CD8-positive, alpha-beta memory T cell (primary cell): Measurements from ENCODE around the gene GLDC. TPM values are rescaled to one million over a fixed set of nuclear protein-coding genes. Genes with fewer than 3 reads are reported as not detected.

Source experiments
- CTCF ChIA-PET: fragments of 350-600 bp; sonication (Branson Sonifier 250); formaldehyde crosslinking; loops from one replicate; lab custom pipeline; 2021; ENCODE audit warnings: antibody characterized with exemption; lab: Charles Lee
- POLR2A ChIA-PET: fragments of 350-600 bp; sonication (Branson Sonifier 250); formaldehyde crosslinking; loops from one replicate; lab custom pipeline; 2021; ENCODE audit warnings: antibody characterized with exemption; lab: Charles Lee
- DNase-seq, 5 donors: peaks; one replicate each; pipeline versions ENCODE4 v3.0.0 to v3.0.0-alpha.2; 2020 to 2022; ENCODE audit warnings: mixed read lengths in 1 of 5
- H3K27ac ChIP-seq: one replicate; pipeline ENCODE4 v1.7.0; 2013; ENCODE audit warnings: low read depth, mild to moderate bottlenecking, low read length, moderate library complexity
- H3K27me3 ChIP-seq: 2 replicates; pipeline ENCODE4 v1.7.0; 2013; ENCODE audit warnings: low read length, mild to moderate bottlenecking; ENCODE audit not compliant: insufficient read depth, poor library complexity, severe bottlenecking
- H3K36me3 ChIP-seq: 2 replicates; pipeline ENCODE4 v1.7.0; 2013; ENCODE audit warnings: mild to moderate bottlenecking, low read length, moderate library complexity; ENCODE audit not compliant: insufficient read depth
- H3K4me1 ChIP-seq: 2 replicates; pipeline ENCODE4 v1.7.0; 2013; ENCODE audit warnings: mild to moderate bottlenecking, low read length, moderate library complexity; ENCODE audit not compliant: insufficient read depth
- H3K4me3 ChIP-seq: 2 replicates; pipeline ENCODE4 v1.7.0; 2013; ENCODE audit warnings: mild to moderate bottlenecking, low read length
- H3K9me3 ChIP-seq: 2 replicates; pipeline ENCODE4 v1.7.0; 2013; ENCODE audit warnings: mild to moderate bottlenecking, low read length
- H3K27ac Mint-ChIP-seq, 8 donors: one replicate each; pipeline ENCODE4 v1.8.0; 2020 to 2021; ENCODE audit warnings: mixed read lengths in 8 of 8, mild to moderate bottlenecking in 6 of 8, inconsistent platforms in 3 of 8, moderate library complexity in 3 of 8
- H3K27me3 Mint-ChIP-seq, 2 donors: one replicate each; pipeline ENCODE4 v1.8.0; 2020 to 2021; ENCODE audit warnings: mixed read lengths in 2 of 2, mild to moderate bottlenecking in 1 of 2, moderate library complexity in 1 of 2
- H3K36me3 Mint-ChIP-seq, 3 donors: one replicate each; pipeline ENCODE4 v1.8.0; 2020 to 2021; ENCODE audit warnings: mixed read lengths in 3 of 3, inconsistent platforms in 1 of 3, mild to moderate bottlenecking in 1 of 3
- H3K4me1 Mint-ChIP-seq, 3 donors: one replicate each; pipeline ENCODE4 v1.8.0; 2020 to 2021; ENCODE audit warnings: mixed read lengths in 3 of 3, inconsistent platforms in 1 of 3, mild to moderate bottlenecking in 1 of 3
- H3K4me3 Mint-ChIP-seq, 7 donors: one replicate each; pipeline ENCODE4 v1.8.0; 2020 to 2021; ENCODE audit warnings: mixed read lengths in 7 of 7, mild to moderate bottlenecking in 6 of 7, moderate library complexity in 4 of 7, inconsistent platforms in 2 of 7
- H3K9me3 Mint-ChIP-seq, 5 donors: one replicate each; pipeline ENCODE4 v1.8.0; 2020 to 2022; ENCODE audit warnings: mixed read lengths in 5 of 5, mild to moderate bottlenecking in 3 of 5, moderate library complexity in 2 of 5, inconsistent platforms in 1 of 5
- polyA plus RNA-seq: library from polyadenylated mRNA; unstranded; fragments of 300-500 nt; fragmentation: Illumina TruSeq; gene quantifications from one replicate; pipeline ENCODE4 v1.2.3, GENCODE V29; 2021
- total RNA-seq, 2 experiments: library from RNA; stranded (reverse); gene quantifications; one replicate each; pipeline ENCODE4 v1.2.3, GENCODE V29; 2021

Gene GLDC
- total and polyA plus RNA-seq, 3 experiments from 2014 or later = 0.58 to 3.8 (median 3.1) TPM

- Mint-ChIP-seq H3K36me3 (peaks cover 12 to 65% (median 20%) of the 10 kb centered on the region in 3 donors), H3K27me3 (no peaks in the 10 kb centered on the region), H3K27ac (peak overlapping the region in 1 of 8 donors; percentile 62), H3K4me1 (peaks cover 0 to 2% (median 0%) of the 10 kb centered on the region in 3 donors), H3K9me3 (no peaks in the 10 kb centered on the region), H3K4me3 (no peak overlapping the region)
- peaks cover 28% of the 10 kb centered on the region for H3K36me3 ChIP-seq
- no peaks in the 10 kb centered on the region for H3K9me3 ChIP-seq
- CTCF ChIA-PET = no interaction called here
- no peaks in the 10 kb centered on the region for H3K27me3 ChIP-seq
- POLR2A ChIA-PET = no interaction called here
- no peaks in the 10 kb centered on the region for H3K4me1 ChIP-seq
- H3K4me3 ChIP-seq = no peak overlapping the region
- DNase-seq = no peak
- no peak overlapping the region for H3K27ac ChIP-seq
These were observed 139.0 kb downstream of the GLDC start for GRCh38 chr9:6506571-6506970.

GRCh38 chr9:6502399-6502798, 143.1 kb downstream of the GLDC start:
- Mint-ChIP-seq H3K9me3 (no peaks in the 10 kb centered on the region), H3K4me1 (no peaks in the 10 kb centered on the region), H3K27me3 (no peaks in the 10 kb centered on the region), H3K27ac (peak overlapping the region in 1 of 8 donors; percentile 31), H3K4me3 (no peak overlapping the region), H3K36me3 (peaks cover 6 to 86% (median 23%) of the 10 kb centered on the region in 3 donors)
- H3K27ac ChIP-seq = no peak overlapping the region
- no peaks in the 10 kb centered on the region for H3K9me3 ChIP-seq
- CTCF ChIA-PET = no interaction called here
- no peaks in the 10 kb centered on the region for H3K4me1 ChIP-seq
- no peaks in the 10 kb centered on the region for H3K27me3 ChIP-seq
- POLR2A ChIA-PET = no interaction called here
- H3K4me3 ChIP-seq = no peak overlapping the region
- no peak for DNase-seq
- H3K36me3 ChIP-seq = peaks cover 53% of the 10 kb centered on the region

- CTCF ChIA-PET = no interaction called here
- H3K36me3 Mint-ChIP-seq = peaks cover 6 to 87% (median 28%) of the 10 kb centered on the region in 3 donors
These were observed 143.9 kb downstream of the GLDC start for GRCh38 chr9:6501526-6502210.

GRCh38 chr9:6498982-6499381, 146.5 kb downstream of the GLDC start:
- Mint-ChIP-seq H3K4me1 (peaks cover 0 to 3% (median 0%) of the 10 kb centered on the region in 3 donors), H3K9me3 (no peaks in the 10 kb centered on the region), H3K27me3 (no peaks in the 10 kb centered on the region), H3K27ac (peak overlapping the region in 1 of 8 donors; percentile 84), H3K4me3 (no peak overlapping the region), H3K36me3 (peaks cover 3 to 80% (median 20%) of the 10 kb centered on the region in 3 donors)
- no peak for DNase-seq
- Histone ChIP-seq H3K27me3 (no peaks in the 10 kb centered on the region), H3K4me3 (no peak overlapping the region), H3K4me1 (no peaks in the 10 kb centered on the region), H3K9me3 (no peaks in the 10 kb centered on the region), H3K27ac (no peak overlapping the region), H3K36me3 (peaks cover 52% of the 10 kb centered on the region)
- ChIA-PET POLR2A (no interaction called here), CTCF (no interaction called here)

More at GRCh38 chr9:6501526-6502210, 143.9 kb downstream of the GLDC start:
- Histone ChIP-seq H3K27ac (no peak overlapping the region), H3K27me3 (no peaks in the 10 kb centered on the region), H3K4me1 (no peaks in the 10 kb centered on the region), H3K9me3 (no peaks in the 10 kb centered on the region), H3K36me3 (peaks cover 58% of the 10 kb centered on the region), H3K4me3 (no peak overlapping the region)
- no peak for DNase-seq
- Mint-ChIP-seq H3K27me3 (no peaks in the 10 kb centered on the region), H3K27ac (peak overlapping the region in 2 of 8 donors; percentile 6 to 31), H3K9me3 (no peaks in the 10 kb centered on the region), H3K4me3 (no peak overlapping the region), H3K4me1 (no peaks in the 10 kb centered on the region)
- POLR2A ChIA-PET = no interaction called here

GRCh38 chr9:6495466-6495865, 150.1 kb downstream of the GLDC start:
- Mint-ChIP-seq H3K4me3 (no peak overlapping the region), H3K9me3 (no peaks in the 10 kb centered on the region), H3K4me1 (peaks cover 12 to 18% (median 15%) of the 10 kb centered on the region in 3 donors), H3K27ac (peak overlapping the region in 5 of 8 donors; percentile 2 to 79 (median 62)), H3K36me3 (peaks cover 0 to 86% (median 21%) of the 10 kb centered on the region in 3 donors), H3K27me3 (no peaks in the 10 kb centered on the region)
- ChIA-PET POLR2A (no interaction called here), CTCF (interaction anchor here (0.8 kb wide), 1 partner anchor 29 kb away, joined by 3 read pairs; no protein-coding TSS in a partner anchor)
- no peak overlapping the region for H3K27ac ChIP-seq
- peaks cover 39% of the 10 kb centered on the region for H3K36me3 ChIP-seq
- no peaks in the 10 kb centered on the region for H3K9me3 ChIP-seq
- DNase-seq = no peak
- H3K27me3 ChIP-seq = no peaks in the 10 kb centered on the region
- no peaks in the 10 kb centered on the region for H3K4me1 ChIP-seq
- no peak overlapping the region for H3K4me3 ChIP-seq

- ChIA-PET CTCF (no interaction called here), POLR2A (no interaction called here)
- no peaks in the 10 kb centered on the region for H3K4me1 ChIP-seq
- no peak overlapping the region for H3K4me3 ChIP-seq
- Mint-ChIP-seq H3K9me3 (no peaks in the 10 kb centered on the region), H3K27me3 (no peaks in the 10 kb centered on the region), H3K4me3 (no peak overlapping the region), H3K27ac (peak overlapping the region in 1 of 8 donors; percentile 7), H3K36me3 (peaks cover 3 to 73% (median 17%) of the 10 kb centered on the region in 3 donors), H3K4me1 (peaks cover 15 to 23% (median 23%) of the 10 kb centered on the region in 3 donors)
- H3K27me3 ChIP-seq = no peaks in the 10 kb centered on the region
- H3K36me3 ChIP-seq = peaks cover 5% of the 10 kb centered on the region
- no peak for DNase-seq
- no peaks in the 10 kb centered on the region for H3K9me3 ChIP-seq
- H3K27ac ChIP-seq = no peak overlapping the region
These were observed 154.7 kb downstream of the GLDC start for GRCh38 chr9:6490863-6491262.

- POLR2A ChIA-PET = no interaction called here
- no peaks in the 10 kb centered on the region for H3K9me3 ChIP-seq
- H3K4me3 Mint-ChIP-seq = no peak overlapping the region
- no peaks in the 10 kb centered on the region for H3K36me3 ChIP-seq
- CTCF ChIA-PET = interaction anchor here (0.8 to 3.2 kb wide), 3 partner anchors 17 to 76 kb away, joined by 3 to 8 read pairs (median 8); partner anchors contain the start of gene UHRF2
- peaks cover 12 to 23% (median 23%) of the 10 kb centered on the region in 3 donors for H3K4me1 Mint-ChIP-seq
- H3K36me3 Mint-ChIP-seq = peaks cover 3 to 70% (median 22%) of the 10 kb centered on the region in 3 donors
- no peak for DNase-seq
- H3K27ac Mint-ChIP-seq = peak overlapping the region in 1 of 8 donors; percentile 41
- H3K27me3 Mint-ChIP-seq = no peaks in the 10 kb centered on the region
- no peaks in the 10 kb centered on the region for H3K27me3 ChIP-seq
- H3K9me3 Mint-ChIP-seq = no peaks in the 10 kb centered on the region
- no peak overlapping the region for H3K4me3 ChIP-seq
- H3K27ac ChIP-seq = no peak overlapping the region
- H3K4me1 ChIP-seq = no peaks in the 10 kb centered on the region
These were observed 156.4 kb downstream of the GLDC start for GRCh38 chr9:6489099-6489498.

GRCh38 chr9:6488395-6488794, 157.1 kb downstream of the GLDC start:
- Mint-ChIP-seq H3K27me3 (no peaks in the 10 kb centered on the region), H3K9me3 (no peaks in the 10 kb centered on the region), H3K36me3 (peaks cover 3 to 68% (median 19%) of the 10 kb centered on the region in 3 donors), H3K4me3 (no peak overlapping the region), H3K27ac (peak overlapping the region in 1 of 8 donors; percentile 35), H3K4me1 (peaks cover 12 to 18% (median 17%) of the 10 kb centered on the region in 3 donors)
- Histone ChIP-seq H3K9me3 (no peaks in the 10 kb centered on the region), H3K4me3 (no peak overlapping the region), H3K4me1 (no peaks in the 10 kb centered on the region), H3K27me3 (no peaks in the 10 kb centered on the region), H3K36me3 (no peaks in the 10 kb centered on the region), H3K27ac (no peak overlapping the region)
- DNase-seq = no peak
- POLR2A ChIA-PET = interaction anchor here (0.6 kb wide), 2 partner anchors 30 to 134 kb away, joined by 5 to 8 read pairs; no protein-coding TSS in a partner anchor
- CTCF ChIA-PET = interaction anchor here (0.8 to 3.2 kb wide), 3 partner anchors 16 to 75 kb away, joined by 3 to 8 read pairs (median 8); partner anchors contain the start of gene UHRF2
